GM18519 (cell line): ENCODE measurements around the gene TNRC6C.
"Not testable (repeated sequence)": the region's sequence is repeated elsewhere in the genome, so short reads cannot be mapped to it uniquely, and the experiment has no call there.

Source experiments
- ATAC-seq: cut with Tn5 transposase; IDR thresholded peaks from one replicate; pipeline ENCODE4 v1.9.1; 2021; ENCODE audit warnings: mild to moderate bottlenecking, moderate library complexity; ENCODE audit not compliant: unreplicated experiment, low FRiP score

TNRC6C gene

GRCh38 chr17:77961741-77962140 is 3.2 kb downstream of the TNRC6C start:
- ATAC-seq, result no peak

- no peak for ATAC-seq
Measured at GRCh38 chr17:77962348-77962747, 3.8 kb downstream of the TNRC6C start.

- no peak for ATAC-seq
Measured at GRCh38 chr17:77963441-77963840, 4.9 kb downstream of the TNRC6C start.

GRCh38 chr17:77965352-77965751 is 6.8 kb downstream of the TNRC6C start:
- ATAC-seq, result no peak

GRCh38 chr17:77966476-77966875 is 8.0 kb downstream of the TNRC6C start:
- ATAC-seq, result no peak

GRCh38 chr17:77968788-77969187 is 10.3 kb downstream of the TNRC6C start:
- no peak for ATAC-seq

GRCh38 chr17:77972271-77972670 is 13.8 kb downstream of the TNRC6C start:
- ATAC-seq, result not testable (repeated sequence)

GRCh38 chr17:77973953-77974352 is 15.4 kb downstream of the TNRC6C start:
- no peak for ATAC-seq

- no peak for ATAC-seq
Measured at GRCh38 chr17:77974396-77974795, 15.9 kb downstream of the TNRC6C start.

- not testable (repeated sequence) for ATAC-seq
Measured at GRCh38 chr17:77982430-77982829, 23.9 kb downstream of the TNRC6C start.

GRCh38 chr17:77990301-77990700 is 31.8 kb downstream of the TNRC6C start:
- ATAC-seq, result no peak

- ATAC-seq, result not testable (repeated sequence)
Measured at GRCh38 chr17:77993735-77994134, 35.2 kb downstream of the TNRC6C start.

GRCh38 chr17:77995146-77995852 is 36.8 kb downstream of the TNRC6C start:
- ATAC-seq, result no peak

GRCh38 chr17:77996256-77996655 is 37.8 kb downstream of the TNRC6C start:
- ATAC-seq, result no peak

- ATAC-seq, result no peak
Measured at GRCh38 chr17:77999413-78000173, 41.1 kb downstream of the TNRC6C start.

GRCh38 chr17:78000341-78000740 is 41.8 kb downstream of the TNRC6C start:
- ATAC-seq, result no peak

GRCh38 chr17:78001182-78001581 is 42.7 kb downstream of the TNRC6C start:
- ATAC-seq, result no peak

- no peak for ATAC-seq
Measured at GRCh38 chr17:78001612-78002011, 43.1 kb downstream of the TNRC6C start.

GRCh38 chr17:78002166-78002565 is 43.7 kb downstream of the TNRC6C start:
- ATAC-seq, result no peak

GRCh38 chr17:78005452-78006171 is 47.1 kb downstream of the TNRC6C start:
- no peak for ATAC-seq

- ATAC-seq, result no peak
Measured at GRCh38 chr17:78006338-78006737, 47.8 kb downstream of the TNRC6C start.
